ENCODE results near the gene WDR12.

DNA sequence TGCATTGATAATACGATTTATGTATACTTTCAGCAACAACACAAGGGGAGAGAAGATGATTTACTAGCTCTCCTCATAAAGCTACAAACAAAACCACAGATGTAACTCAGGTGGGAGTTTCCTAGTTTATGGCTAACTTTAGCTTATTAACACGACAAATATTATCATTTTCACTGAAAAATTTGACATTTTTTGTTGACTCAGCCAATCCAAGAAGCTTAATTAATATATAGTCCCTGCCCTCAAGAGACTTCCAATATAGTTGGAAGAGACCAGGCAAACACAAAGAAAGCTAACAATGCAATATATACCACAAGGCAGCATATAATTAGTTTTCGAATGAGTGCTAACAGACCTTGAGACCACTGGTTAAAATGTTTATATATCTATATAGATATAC lies 775 bp downstream of the WDR12 start:
- TF ChIP-seq, protein P1, sequence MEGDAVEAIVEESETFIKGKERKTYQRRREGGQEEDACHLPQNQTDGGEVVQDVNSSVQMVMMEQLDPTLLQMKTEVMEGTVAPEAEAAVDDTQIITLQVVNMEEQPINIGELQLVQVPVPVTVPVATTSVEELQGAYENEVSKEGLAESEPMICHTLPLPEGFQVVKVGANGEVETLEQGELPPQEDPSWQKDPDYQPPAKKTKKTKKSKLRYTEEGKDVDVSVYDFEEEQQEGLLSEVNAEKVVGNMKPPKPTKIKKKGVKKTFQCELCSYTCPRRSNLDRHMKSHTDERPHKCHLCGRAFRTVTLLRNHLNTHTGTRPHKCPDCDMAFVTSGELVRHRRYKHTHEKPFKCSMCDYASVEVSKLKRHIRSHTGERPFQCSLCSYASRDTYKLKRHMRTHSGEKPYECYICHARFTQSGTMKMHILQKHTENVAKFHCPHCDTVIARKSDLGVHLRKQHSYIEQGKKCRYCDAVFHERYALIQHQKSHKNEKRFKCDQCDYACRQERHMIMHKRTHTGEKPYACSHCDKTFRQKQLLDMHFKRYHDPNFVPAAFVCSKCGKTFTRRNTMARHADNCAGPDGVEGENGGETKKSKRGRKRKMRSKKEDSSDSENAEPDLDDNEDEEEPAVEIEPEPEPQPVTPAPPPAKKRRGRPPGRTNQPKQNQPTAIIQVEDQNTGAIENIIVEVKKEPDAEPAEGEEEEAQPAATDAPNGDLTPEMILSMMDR (IDR thresholded peaks at IDR 0.05) = no peak
- TF ChIP-seq POLR2A (IDR thresholded peaks at IDR 0.05; ENCODE audit: low read depth) (no peak), POLR2AphosphoS5 (IDR thresholded peaks at IDR 0.05) (no peak)
